Renal cortex interstitium (tissue), 3 donors: ENCODE measurements around the gene SERPINB5. TPM values are rescaled to one million over a fixed set of nuclear protein-coding genes. Genes with fewer than 3 reads are reported as not detected.

Source experiments
- polyA plus RNA-seq, 3 donors: library from polyadenylated mRNA; unstranded; fragments of 120-200 nt; gene quantifications; one replicate each; pipeline ENCODE4 v1.2.1, GENCODE V29; 2013; ENCODE audit not compliant: insufficient read length in 3 of 3

Gene SERPINB5
- polyA plus RNA-seq, 3 donors: 0.09 TPM; not detected in 2

Other genes with a start within 250 kb of the SERPINB5 start
- gene BCL2, start 157.2 kb upstream of the SERPINB5 start, polyA plus RNA-seq: 10 to 100 TPM; 23.1 to 27.3 (median 26.8) TPM
- 10 to 100 TPM; 39.3 to 51.5 (median 42.7) TPM for gene KDSR, start 109.8 kb upstream of the SERPINB5 start, polyA plus RNA-seq
- 10 to 100 TPM; 56.9 to 67.3 (median 58.9) TPM for gene VPS4B, start 54.5 kb upstream of the SERPINB5 start, polyA plus RNA-seq
- not detected for gene SERPINB12, start 65.4 kb downstream of the SERPINB5 start, polyA plus RNA-seq
- not detected for gene SERPINB13, start 110.4 kb downstream of the SERPINB5 start, polyA plus RNA-seq
- not detected for gene SERPINB4, start 167.3 kb downstream of the SERPINB5 start, polyA plus RNA-seq
- gene SERPINB3, start 184.9 kb downstream of the SERPINB5 start, polyA plus RNA-seq: under 1 TPM in 2 of 3 donors, not detected in 1; 0.07 to 0.14 TPM
- not detected for gene SERPINB11, start 226.0 kb downstream of the SERPINB5 start, polyA plus RNA-seq